Stimulated activated CD4-positive, alpha-beta T cell treated with anti-CD3 and anti-CD28 coated beads, TNF-alpha, amount 100 ng/mL, for 1 hour (primary cell): Measurements from ENCODE around the gene SMARCB1.

Experiments used
- DNase-seq, 3 donors: peaks; one replicate each; pipeline ENCODE4 v3.0.0-alpha.2; 2020; ENCODE audit warnings: low read depth in 3 of 3, low spot score in 1 of 3

The SMARCB1 gene

GRCh38 chr22:23786752-23787599 lies at the start of gene SMARCB1:
Gene SMARCB1, plus strand, starts transcription at chr22:23786966. Its CDS starts 204 bp downstream, at chr22:23787170.
- DNase-seq = peak; percentile 73 to 92 (median 82)

GRCh38 chr22:23737696-23738095 lies 49.1 kb upstream of the SMARCB1 start:
- DNase-seq = no peak

GRCh38 chr22:23742505-23743264 lies 44.1 kb upstream of the SMARCB1 start:
- DNase-seq = no peak

GRCh38 chr22:23743303-23743705 lies 43.5 kb upstream of the SMARCB1 start:
- no peak for DNase-seq

GRCh38 chr22:23744001-23744400 lies 42.8 kb upstream of the SMARCB1 start:
- no peak for DNase-seq

GRCh38 chr22:23744485-23744884 lies 42.3 kb upstream of the SMARCB1 start:
- DNase-seq = no peak

- DNase-seq = no peak
Measured at GRCh38 chr22:23745791-23746190, 41.0 kb upstream of the SMARCB1 start.

GRCh38 chr22:23749841-23750301 lies 36.9 kb upstream of the SMARCB1 start:
- DNase-seq = no peak

- DNase-seq = no peak
Measured at GRCh38 chr22:23750367-23750713, 36.4 kb upstream of the SMARCB1 start.

GRCh38 chr22:23750714-23751440 lies 35.9 kb upstream of the SMARCB1 start, which contains the start of gene ZNF70:
Gene ZNF70, minus strand, starts transcription at chr22:23751112. Its CDS starts 5,972 bp downstream, at chr22:23745140.
- DNase-seq = peak; percentile 52 to 77 (median 75)

- DNase-seq = no peak
Measured at GRCh38 chr22:23751441-23751996, 35.2 kb upstream of the SMARCB1 start.

GRCh38 chr22:23752090-23752691 lies 34.6 kb upstream of the SMARCB1 start:
- DNase-seq = no peak

GRCh38 chr22:23752750-23753149 lies 34.0 kb upstream of the SMARCB1 start:
- no peak for DNase-seq

- no peak for DNase-seq
Measured at GRCh38 chr22:23753385-23753784, 33.4 kb upstream of the SMARCB1 start.

- no peak for DNase-seq
Measured at GRCh38 chr22:23754220-23754919, 32.4 kb upstream of the SMARCB1 start, which contains the start of gene VPREB3. Gene VPREB3, minus strand, starts transcription at chr22:23754425. Its CDS starts 62 bp downstream, at chr22:23754363.

GRCh38 chr22:23754980-23755636 lies 31.7 kb upstream of the SMARCB1 start:
- no peak for DNase-seq

GRCh38 chr22:23755711-23756110 lies 31.1 kb upstream of the SMARCB1 start:
- DNase-seq = no peak

- no peak for DNase-seq
Measured at GRCh38 chr22:23756891-23757290, 29.9 kb upstream of the SMARCB1 start.

GRCh38 chr22:23759566-23759965 lies 27.2 kb upstream of the SMARCB1 start:
- DNase-seq = no peak
